Measurements from ENCODE around the gene ACAN. TPM values are rescaled to one million over a fixed set of nuclear protein-coding genes. Genes with fewer than 3 reads are reported as not detected.

ACAN gene
- total and polyA plus RNA-seq, 9 of the 15 experiments (the other 6 are each of a cell fraction or from before 2014, with no cell fraction given): not detected

GRCh38 chr15:88838667-88839066 is 35.4 kb downstream of the ACAN start:
- no peaks in the 10 kb centered on the region for H3K9me1 ChIP-seq (ENCODE audit: control insufficient read depth, insufficient read depth, low read length)
- FAIRE-seq (no peak), ATAC-seq (peak; percentile 81), DNase-seq (ENCODE audit: extremely low read depth in 1 of 4, low spot score in 3 of 4) (peak; percentile 33 to 52 (median 48))
- H2AFZ ChIP-seq (ENCODE audit: low read depth, low read length): peak overlapping the region; percentile 56
- no peak overlapping the region for H3K4me3 ChIP-seq
- H3K9me3 ChIP-seq (replicated peaks; ENCODE audit: control insufficient read depth, insufficient read depth, low read depth, low read length): no peaks in the 10 kb centered on the region
- H3K36me3 ChIP-seq (ENCODE audit: control insufficient read depth, insufficient read depth, low read length): no peaks in the 10 kb centered on the region
- H3K27ac ChIP-seq (ENCODE audit: extremely low read depth, low read depth, low read length): no peak overlapping the region
- H3K4me1 ChIP-seq (replicated peaks in 1 of 2; ENCODE audit: control insufficient read depth in 2 of 2, insufficient read depth in 2 of 2, low read length in 2 of 2): peaks cover 0 to 16% of the 10 kb centered on the region in 2 experiments; a peak in 3 of 5 replicates
- in situ Hi-C loops (cut with MboI) (no loop called here), intact Hi-C loops (cut with micrococcal nuclease) (loop anchor here (5.0 kb wide), 1 partner anchor 34 kb away; no protein-coding TSS in a partner anchor)
- BruUV-seq (replicated peaks): no TSS peak
- no peaks in the 10 kb centered on the region for H3K79me2 ChIP-seq (ENCODE audit: control insufficient read depth, insufficient read depth, low read length)
- H3K27me3 ChIP-seq (ENCODE audit: control insufficient read depth in 2 of 2, insufficient read depth in 2 of 2, low read length in 2 of 2): peaks cover 15 to 33% of the 10 kb centered on the region in 2 experiments; a peak in 4 of 5 replicates
- POLR2A ChIA-PET: interaction anchor here (0.5 to 0.7 kb wide), 3 partner anchors 31 to 142 kb away, joined by 3 read pairs; no protein-coding TSS in a partner anchor
- 4% methylated on average over 16 of the region's 18 CpGs for WGBS (ENCODE audit: insufficient coverage, low coverage, missing lambda C conversion rate)
- CTCF ChIA-PET (ENCODE audit: low intra/inter-chr PET ratio): interaction anchor here (0.5 kb wide), 1 partner anchor 12 kb away, joined by 4 read pairs; no protein-coding TSS in a partner anchor
- no peaks in the 10 kb centered on the region; the same call in 1 of the 2 replicates for H4K20me1 ChIP-seq (replicated peaks; ENCODE audit: control insufficient read depth, insufficient read depth, low read length)
- peak overlapping the region; percentile 29; the same call in 1 of the 2 replicates for H3K4me2 ChIP-seq (ENCODE audit: insufficient read depth, low read length)
- H3K9ac ChIP-seq (ENCODE audit: insufficient read depth in 1 of 2, low read depth in 2 of 2, low read length in 2 of 2): peak overlapping the region in 1 of 2 experiments; percentile 65; a peak in 2 of 4 replicates
- TF ChIP-seq XRCC5 (IDR thresholded peaks at IDR 0.05; ENCODE audit: low read depth, low read length): no peak
- no peak for TF ChIP-seq ZNF311 (CRISPR knock-in tag; IDR thresholded peaks at IDR 0.05)
- TF ChIP-seq RCOR1 (IDR thresholded peaks at IDR 0.05; ENCODE audit: borderline replicate concordance in 1 of 2, low read depth in 2 of 2, low read length in 2 of 2): no peak
- TF ChIP-seq TEAD1 (CRISPR knock-in tag; IDR thresholded peaks at IDR 0.05): 0 out of 4 replicates have a peak, but pooled peaks of 1 of the 2 experiments have one; percentile 20
- no peak for TF ChIP-seq MAFG (tag; conservative IDR thresholded peaks at IDR 0.05)
- no peak for TF ChIP-seq SMARCA4 (IDR thresholded peaks at IDR 0.05)
- no peak for TF ChIP-seq ZKSCAN1 (IDR thresholded peaks at IDR 0.05; ENCODE audit: low read depth, low read length)
- no peak for TF ChIP-seq BRCA1 (IDR thresholded peaks at IDR 0.05)
- TF ChIP-seq BRCA1 (CRISPR knock-in tag; IDR thresholded peaks at IDR 0.05): no peak
- TF ChIP-seq BRF2 (IDR thresholded peaks at IDR 0.05; ENCODE audit: borderline replicate concordance, insufficient read depth, insufficient read length): no peak
- TF ChIP-seq ZNF445 (CRISPR knock-in tag; IDR thresholded peaks at IDR 0.05; ENCODE audit: low read depth): no peak
- TF ChIP-seq NCOA6 (IDR thresholded peaks at IDR 0.05): no peak
- TF ChIP-seq UBTF (IDR thresholded peaks at IDR 0.05; ENCODE audit: borderline replicate concordance in 1 of 2, low read depth in 2 of 2, low read length in 2 of 2): no peak
- peak in 1 of 2 experiments; percentile 43; a peak in 2 of 4 replicates for TF ChIP-seq RAD21 (CRISPR knock-in tag; conservative IDR thresholded peaks at IDR 0.05 in 1 of 2, IDR thresholded peaks at IDR 0.05 in 1 of 2)
- TF ChIP-seq CHD4 (IDR thresholded peaks at IDR 0.05; ENCODE audit: insufficient read depth, insufficient replicate concordance, low read depth, low read length, poor library complexity, severe bottlenecking): no peak
- TF ChIP-seq PURB (CRISPR knock-in tag; IDR thresholded peaks at IDR 0.05; ENCODE audit: low read depth): no peak
- TF ChIP-seq ZNF282 (CRISPR knock-in tag; IDR thresholded peaks at IDR 0.05): no peak
- no peak for TF ChIP-seq PCBP2 (IDR thresholded peaks at IDR 0.05; ENCODE audit: low read depth, low read length, poor library complexity, severe bottlenecking)
- TF ChIP-seq NRF1 (conservative IDR thresholded peaks at IDR 0.05 in 1 of 2, IDR thresholded peaks at IDR 0.05 in 1 of 2): peak in 1 of 2 experiments; percentile 41; a peak in 2 of 4 replicates
- no peak for TF ChIP-seq TAF9B (IDR thresholded peaks at IDR 0.05; ENCODE audit: partially characterized antibody)

All from K562 (cell line).